GM23338 (cell line): Measurements from ENCODE around the gene BRI3. TPM values are rescaled to one million over a fixed set of nuclear protein-coding genes. Genes with fewer than 3 reads are reported as not detected.

Experiments used
- ATAC-seq: fragments of 200-7000 bp; cut with Tn5 transposase; 3 replicates; pipeline ENCODE4 v1.9.1; 2020
- DNase-seq: peaks from one replicate; pipeline ENCODE4 v3.0.0-alpha.2; 2015; ENCODE audit warnings: low spot score
- H2AFZ ChIP-seq: fragments of 200-600 bp; sonication (generic); 2 replicates; pipeline ENCODE4 v1.8.0; 2016; ENCODE audit warnings: antibody characterized with exemption, mild to moderate bottlenecking, moderate library complexity
- H3F3A ChIP-seq: fragments of 200-600 bp; sonication (generic); replicated peaks from 2 replicates; pipeline ENCODE4 v1.8.0; 2017; ENCODE audit warnings: antibody characterized with exemption, mixed run types, low read depth
- H3K27ac ChIP-seq: fragments of 200-600 bp; sonication (generic); 2 replicates; pipeline ENCODE4 v1.6.1; 2016; ENCODE audit warnings: low read depth
- H3K27me3 ChIP-seq: fragments of 200-600 bp; sonication (generic); 2 replicates; pipeline ENCODE4 v1.8.0; 2016; ENCODE audit warnings: mild to moderate bottlenecking, mixed run types, moderate library complexity; ENCODE audit not compliant: insufficient read depth
- H3K36me3 ChIP-seq: fragments of 200-600 bp; sonication (generic); 2 replicates; pipeline ENCODE4 v1.8.0; 2016; ENCODE audit warnings: mild to moderate bottlenecking; ENCODE audit not compliant: insufficient read depth
- H3K4me1 ChIP-seq: fragments of 200-600 bp; sonication (generic); 2 replicates; pipeline ENCODE4 v1.8.0; 2016; ENCODE audit warnings: mild to moderate bottlenecking, moderate library complexity; ENCODE audit not compliant: insufficient read depth
- H3K4me2 ChIP-seq: fragments of 200-600 bp; sonication (generic); 2 replicates; pipeline ENCODE4 v1.7.1; 2017; ENCODE audit warnings: mixed run types
- H3K4me3 ChIP-seq: fragments of 200-600 bp; sonication (generic); 2 replicates; pipeline ENCODE4 v1.6.1; 2016; ENCODE audit warnings: mixed run types
- H3K79me2 ChIP-seq: fragments of 200-600 bp; sonication (generic); replicated peaks from 2 replicates; pipeline ENCODE4 v1.8.0; 2017; ENCODE audit warnings: mild to moderate bottlenecking; ENCODE audit not compliant: insufficient read depth
- H3K9me2 ChIP-seq: fragments of 200-600 bp; sonication (generic); 2 replicates; pipeline ENCODE4 v1.8.0; 2017; ENCODE audit not compliant: insufficient read depth
- H4K20me1 ChIP-seq: fragments of 200-600 bp; sonication (generic); replicated peaks from 2 replicates; pipeline ENCODE4 v1.8.0; 2017; ENCODE audit warnings: mild to moderate bottlenecking; ENCODE audit not compliant: insufficient read depth
- H3K27ac Mint-ChIP-seq: 2 replicates; pipeline ENCODE4 v1.8.0; 2020; ENCODE audit warnings: inconsistent platforms, mild to moderate bottlenecking, moderate library complexity, mixed read lengths
- H3K27me3 Mint-ChIP-seq: 3 replicates; pipeline ENCODE4 v1.8.0; 2022; ENCODE audit warnings: low read depth, mild to moderate bottlenecking, moderate library complexity, mixed read lengths, inconsistent platforms; ENCODE audit not compliant: insufficient read depth, poor library complexity
- H3K36me3 Mint-ChIP-seq: 3 replicates; pipeline ENCODE4 v1.8.0; 2021; ENCODE audit warnings: low read depth, mild to moderate bottlenecking, inconsistent platforms, moderate library complexity, mixed read lengths
- H3K4me1 Mint-ChIP-seq: 3 replicates; pipeline ENCODE4 v1.8.0; 2020; ENCODE audit warnings: mild to moderate bottlenecking, inconsistent platforms, mixed read lengths
- H3K4me3 Mint-ChIP-seq: 3 replicates; pipeline ENCODE4 v1.8.0; 2021; ENCODE audit warnings: moderate library complexity, mild to moderate bottlenecking, inconsistent platforms, mixed read lengths
- H3K9me3 Mint-ChIP-seq: 3 replicates; pipeline ENCODE4 v1.8.0; 2020; ENCODE audit warnings: moderate library complexity, mild to moderate bottlenecking, inconsistent platforms, mixed read lengths
- CREB1 ChIP-seq: fragments of 250-450 bp; sonication (Bioruptor Pico); IDR thresholded peaks from 2 replicates; pipeline ENCODE4 v1.5.0; 2020; ENCODE audit warnings: low read depth, mild to moderate bottlenecking, moderate library complexity
- CTCF ChIP-seq, 2 experiments: fragments of 200-600 bp in 1 of 2; sonication (generic) in 1 of 2; conservative IDR thresholded peaks; 2 replicates each; pipeline versions ENCODE4 v1.5.1 to v1.6.1; 2016 to 2017; ENCODE audit warnings: antibody characterized with exemption in 2 of 2, low read depth in 2 of 2, mild to moderate bottlenecking in 2 of 2, moderate library complexity in 1 of 2
- EZH2 ChIP-seq: fragments of 200-600 bp; sonication (generic); IDR thresholded peaks from one replicate; pipeline ENCODE4 v1.8.0; 2017; ENCODE audit warnings: antibody characterized with exemption, mild to moderate bottlenecking, low read depth; ENCODE audit not compliant: unreplicated experiment
- EZH2phosphoT487 ChIP-seq: fragments of 200-600 bp; sonication (generic); IDR thresholded peaks from one replicate; pipeline ENCODE4 v1.8.1; 2018; ENCODE audit warnings: antibody characterized with exemption; ENCODE audit not compliant: unreplicated experiment
- JUNB ChIP-seq: IDR thresholded peaks from one replicate; pipeline ENCODE4 v1.6.1; 2016; ENCODE audit warnings: antibody characterized with exemption; ENCODE audit not compliant: unreplicated experiment
- NANOG ChIP-seq: IDR thresholded peaks from 2 replicates; pipeline ENCODE4 v1.6.1; 2016; ENCODE audit warnings: antibody characterized with exemption, borderline replicate concordance
- POLR2AphosphoS5 ChIP-seq: IDR thresholded peaks from 2 replicates; pipeline ENCODE4 v1.6.1; 2016; ENCODE audit warnings: antibody characterized with exemption, low read depth
- STAT1 ChIP-seq: IDR thresholded peaks from one replicate; pipeline ENCODE4 v1.6.1; 2016; ENCODE audit warnings: antibody characterized with exemption; ENCODE audit not compliant: unreplicated experiment
- ZNF114 ChIP-seq: fragments of 250-450 bp; sonication (Bioruptor Pico); IDR thresholded peaks from 2 replicates; pipeline ENCODE4 v1.5.0; 2020; ENCODE audit warnings: mild to moderate bottlenecking, moderate library complexity
- ZNF331 ChIP-seq: fragments of 250-450 bp; sonication (Bioruptor Pico); IDR thresholded peaks from 2 replicates; pipeline ENCODE4 v1.5.0; 2020; ENCODE audit warnings: low read depth, mild to moderate bottlenecking, moderate library complexity
- ZNF462 ChIP-seq: fragments of 250-450 bp; sonication (Bioruptor Pico); IDR thresholded peaks from 2 replicates; pipeline ENCODE4 v1.5.0; 2020; ENCODE audit warnings: mild to moderate bottlenecking, moderate library complexity
- polyA plus RNA-seq: library from polyadenylated mRNA; unstranded; fragments of >200 nt; fragmentation: Nextera tagmentation; extraction: Ambion mirVana; gene quantifications from 2 replicates; pipeline ENCODE4 v1.2.1, GENCODE V29; 2016
- total RNA-seq: library from RNA; depleted of rRNA; stranded (reverse); fragments of >200 nt; shearing (Covaris generic); gene quantifications from 2 replicates; pipeline ENCODE4 v1.2.3, GENCODE V29; 2014
- TF ChIP-seq, protein P1 (sequence below): IDR thresholded peaks from 2 replicates; pipeline ENCODE4 v1.6.1; 2016; ENCODE audit warnings: antibody characterized with exemption
- TF ChIP-seq, protein P2 (sequence below): IDR thresholded peaks from one replicate; pipeline ENCODE4 v1.6.1; 2018; ENCODE audit warnings: antibody characterized with exemption; ENCODE audit not compliant: unreplicated experiment

Gene BRI3
- total and polyA plus RNA-seq, 2 experiments from 2014 or later = 21.7 to 66.1 TPM

DNA sequence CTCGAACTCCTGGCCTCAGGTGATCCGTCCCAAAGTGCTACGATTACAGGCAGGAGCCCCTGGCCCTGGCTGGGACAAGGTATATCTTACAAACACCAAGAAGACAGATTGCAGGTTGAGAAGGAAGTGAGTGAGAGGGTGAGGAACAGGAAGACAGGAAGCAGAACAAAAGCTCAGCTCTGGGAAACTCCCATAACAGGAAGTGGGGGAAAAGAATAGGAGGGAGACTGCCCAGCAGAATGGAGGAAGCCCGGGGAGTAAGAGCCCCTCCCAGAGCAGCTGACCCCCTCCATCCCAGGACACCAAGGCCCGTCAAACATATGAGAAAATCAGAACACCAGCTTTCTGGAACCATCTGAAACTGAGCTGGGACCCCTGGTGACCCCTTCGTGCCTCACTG lies 32.4 kb upstream of the BRI3 start:
- no peaks in the 10 kb centered on the region; the same call in 2 of the 3 replicates for H3K9me3 Mint-ChIP-seq

More for the DNA sequence above, 32.4 kb upstream of the BRI3 start:
- Histone ChIP-seq H3K36me3 (no peaks in the 10 kb centered on the region), H3K4me1 (peaks cover 19% of the 10 kb centered on the region), H3K79me2 (peaks cover 11% of the 10 kb centered on the region), H3K27me3 (no peaks in the 10 kb centered on the region), H3K4me2 (no peak overlapping the region), H4K20me1 (no peaks in the 10 kb centered on the region), H3K9me2 (no peaks in the 10 kb centered on the region), H2AFZ (no peak overlapping the region), H3K4me3 (no peak overlapping the region), H3K27ac (no peak overlapping the region), H3F3A (peaks cover 14% of the 10 kb centered on the region; the same call in 1 of the 2 replicates)
- H3K4me1 Mint-ChIP-seq = peaks cover 18% of the 10 kb centered on the region
- no peak overlapping the region for H3K27ac Mint-ChIP-seq
- ATAC-seq = no peak
- H3K4me3 Mint-ChIP-seq = no peak overlapping the region; the same call in 2 of the 3 replicates
- peaks cover 3% of the 10 kb centered on the region; the same call in 1 of the 3 replicates for H3K36me3 Mint-ChIP-seq
- DNase-seq = no peak
- H3K27me3 Mint-ChIP-seq = peaks cover 11% of the 10 kb centered on the region
- TF ChIP-seq NANOG (no peak), CTCF (conservative IDR thresholded peaks at IDR 0.05; ENCODE audit: low read depth in 2 of 2) (no peak), CREB1 (CRISPR knock-in tag) (no peak), ZNF462 (CRISPR knock-in tag) (no peak), EZH2 (no peak), POLR2AphosphoS5 (no peak), ZNF114 (CRISPR knock-in tag) (no peak), EZH2phosphoT487 (no peak), JUNB (no peak), ZNF331 (CRISPR knock-in tag) (no peak), STAT1 (no peak)
- TF ChIP-seq, protein P1, sequence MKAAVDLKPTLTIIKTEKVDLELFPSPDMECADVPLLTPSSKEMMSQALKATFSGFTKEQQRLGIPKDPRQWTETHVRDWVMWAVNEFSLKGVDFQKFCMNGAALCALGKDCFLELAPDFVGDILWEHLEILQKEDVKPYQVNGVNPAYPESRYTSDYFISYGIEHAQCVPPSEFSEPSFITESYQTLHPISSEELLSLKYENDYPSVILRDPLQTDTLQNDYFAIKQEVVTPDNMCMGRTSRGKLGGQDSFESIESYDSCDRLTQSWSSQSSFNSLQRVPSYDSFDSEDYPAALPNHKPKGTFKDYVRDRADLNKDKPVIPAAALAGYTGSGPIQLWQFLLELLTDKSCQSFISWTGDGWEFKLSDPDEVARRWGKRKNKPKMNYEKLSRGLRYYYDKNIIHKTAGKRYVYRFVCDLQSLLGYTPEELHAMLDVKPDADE = no peak
- TF ChIP-seq, protein P2, sequence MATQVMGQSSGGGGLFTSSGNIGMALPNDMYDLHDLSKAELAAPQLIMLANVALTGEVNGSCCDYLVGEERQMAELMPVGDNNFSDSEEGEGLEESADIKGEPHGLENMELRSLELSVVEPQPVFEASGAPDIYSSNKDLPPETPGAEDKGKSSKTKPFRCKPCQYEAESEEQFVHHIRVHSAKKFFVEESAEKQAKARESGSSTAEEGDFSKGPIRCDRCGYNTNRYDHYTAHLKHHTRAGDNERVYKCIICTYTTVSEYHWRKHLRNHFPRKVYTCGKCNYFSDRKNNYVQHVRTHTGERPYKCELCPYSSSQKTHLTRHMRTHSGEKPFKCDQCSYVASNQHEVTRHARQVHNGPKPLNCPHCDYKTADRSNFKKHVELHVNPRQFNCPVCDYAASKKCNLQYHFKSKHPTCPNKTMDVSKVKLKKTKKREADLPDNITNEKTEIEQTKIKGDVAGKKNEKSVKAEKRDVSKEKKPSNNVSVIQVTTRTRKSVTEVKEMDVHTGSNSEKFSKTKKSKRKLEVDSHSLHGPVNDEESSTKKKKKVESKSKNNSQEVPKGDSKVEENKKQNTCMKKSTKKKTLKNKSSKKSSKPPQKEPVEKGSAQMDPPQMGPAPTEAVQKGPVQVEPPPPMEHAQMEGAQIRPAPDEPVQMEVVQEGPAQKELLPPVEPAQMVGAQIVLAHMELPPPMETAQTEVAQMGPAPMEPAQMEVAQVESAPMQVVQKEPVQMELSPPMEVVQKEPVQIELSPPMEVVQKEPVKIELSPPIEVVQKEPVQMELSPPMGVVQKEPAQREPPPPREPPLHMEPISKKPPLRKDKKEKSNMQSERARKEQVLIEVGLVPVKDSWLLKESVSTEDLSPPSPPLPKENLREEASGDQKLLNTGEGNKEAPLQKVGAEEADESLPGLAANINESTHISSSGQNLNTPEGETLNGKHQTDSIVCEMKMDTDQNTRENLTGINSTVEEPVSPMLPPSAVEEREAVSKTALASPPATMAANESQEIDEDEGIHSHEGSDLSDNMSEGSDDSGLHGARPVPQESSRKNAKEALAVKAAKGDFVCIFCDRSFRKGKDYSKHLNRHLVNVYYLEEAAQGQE = no peak
